ENCODE data around the gene SAT2.
A peak's percentile ranks its signal among the peaks of the same experiment; 100 is the strongest.

SAT2 gene

GRCh38 chr17:7590743-7591142, 36.9 kb downstream of the SAT2 start:
- no peak for DNase-seq (ENCODE audit: low spot score)

- DNase-seq (ENCODE audit: low spot score), result no peak
Observed at GRCh38 chr17:7589891-7590691, 37.5 kb downstream of the SAT2 start, which contains the start of gene SOX15. Gene SOX15, minus strand, starts transcription at chr17:7590094. Its CDS starts 418 bp downstream, at chr17:7589676.

DNA sequence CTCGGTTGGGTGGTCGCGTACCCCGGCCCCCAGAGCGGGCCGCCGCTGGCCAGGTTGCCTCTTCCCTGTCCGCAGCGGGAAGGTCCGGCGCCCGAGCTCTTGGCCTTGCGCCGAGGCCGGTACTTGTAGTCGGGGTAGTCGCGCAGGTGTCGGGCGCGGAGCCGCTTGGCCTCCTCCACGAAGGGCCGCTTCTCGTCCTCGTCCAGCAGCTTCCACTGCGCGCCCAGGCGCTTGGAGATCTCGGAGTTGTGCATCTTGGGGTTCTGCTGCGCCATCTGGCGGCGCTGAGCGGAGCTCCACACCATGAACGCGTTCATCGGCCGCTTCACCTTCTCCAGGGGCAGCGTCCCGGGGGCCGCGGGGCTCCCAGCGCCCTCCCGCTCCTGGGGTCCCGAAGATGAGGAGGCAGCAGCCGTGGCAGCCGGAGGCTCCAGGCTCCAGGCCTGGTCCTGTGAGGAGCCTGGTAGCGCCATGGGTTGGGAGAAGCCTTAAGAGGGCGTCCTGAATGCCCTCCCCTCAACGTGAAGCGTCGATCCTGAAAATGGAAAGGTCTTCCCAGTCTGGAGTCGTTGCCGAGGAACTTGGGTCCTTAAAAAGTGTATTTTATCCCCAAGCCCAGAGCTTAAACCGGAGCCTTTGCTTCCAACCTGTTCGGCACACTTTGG, 38.3 kb downstream of the SAT2 start:
- no peak for DNase-seq (ENCODE audit: low spot score)

DNA sequence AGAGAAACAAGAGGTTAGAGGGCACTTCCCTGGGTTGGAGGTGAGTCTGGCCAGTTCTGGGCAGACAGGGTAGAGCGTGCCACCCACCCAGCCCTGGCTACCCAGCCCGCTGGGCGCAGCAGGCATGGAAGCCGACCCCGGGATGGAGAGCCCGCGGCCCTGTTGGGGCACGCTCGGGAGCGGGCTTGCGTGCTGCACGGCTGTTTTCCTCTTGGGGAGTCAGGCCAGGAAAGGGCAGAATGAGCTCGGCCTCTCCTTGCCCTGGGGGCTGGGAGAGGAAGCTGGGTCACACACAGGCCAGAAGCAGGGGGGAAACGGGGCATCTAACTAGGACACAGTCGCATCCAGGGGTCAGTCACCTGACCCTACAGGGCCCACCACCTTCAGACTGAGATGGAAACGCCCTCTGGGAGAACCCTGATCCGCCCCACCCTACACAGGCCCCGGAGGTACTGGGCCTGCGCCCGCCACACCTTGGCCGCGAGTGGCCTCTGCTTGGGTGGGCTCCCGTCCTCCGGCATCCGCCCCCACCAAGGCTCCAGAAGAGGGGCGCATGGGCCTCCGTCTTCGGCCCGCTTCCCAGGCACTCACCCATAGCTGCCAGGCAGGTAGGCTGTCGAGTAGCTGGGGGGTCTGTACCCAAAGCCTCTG, 38.9 kb downstream of the SAT2 start:
- no peak for DNase-seq (ENCODE audit: low spot score)

GRCh38 chr17:7587420-7588151, 40.0 kb downstream of the SAT2 start:
- DNase-seq (ENCODE audit: low spot score), result no peak

- DNase-seq (ENCODE audit: low spot score), result no peak
Observed at GRCh38 chr17:7586673-7587419, 40.8 kb downstream of the SAT2 start.

- DNase-seq (ENCODE audit: low spot score), result peak; percentile 86
Observed at GRCh38 chr17:7583253-7584109, 44.1 kb downstream of the SAT2 start, which contains the start of gene MPDU1. Gene MPDU1, plus strand, starts transcription at chr17:7583852. Its CDS starts 11 bp downstream, at chr17:7583863.

DNA sequence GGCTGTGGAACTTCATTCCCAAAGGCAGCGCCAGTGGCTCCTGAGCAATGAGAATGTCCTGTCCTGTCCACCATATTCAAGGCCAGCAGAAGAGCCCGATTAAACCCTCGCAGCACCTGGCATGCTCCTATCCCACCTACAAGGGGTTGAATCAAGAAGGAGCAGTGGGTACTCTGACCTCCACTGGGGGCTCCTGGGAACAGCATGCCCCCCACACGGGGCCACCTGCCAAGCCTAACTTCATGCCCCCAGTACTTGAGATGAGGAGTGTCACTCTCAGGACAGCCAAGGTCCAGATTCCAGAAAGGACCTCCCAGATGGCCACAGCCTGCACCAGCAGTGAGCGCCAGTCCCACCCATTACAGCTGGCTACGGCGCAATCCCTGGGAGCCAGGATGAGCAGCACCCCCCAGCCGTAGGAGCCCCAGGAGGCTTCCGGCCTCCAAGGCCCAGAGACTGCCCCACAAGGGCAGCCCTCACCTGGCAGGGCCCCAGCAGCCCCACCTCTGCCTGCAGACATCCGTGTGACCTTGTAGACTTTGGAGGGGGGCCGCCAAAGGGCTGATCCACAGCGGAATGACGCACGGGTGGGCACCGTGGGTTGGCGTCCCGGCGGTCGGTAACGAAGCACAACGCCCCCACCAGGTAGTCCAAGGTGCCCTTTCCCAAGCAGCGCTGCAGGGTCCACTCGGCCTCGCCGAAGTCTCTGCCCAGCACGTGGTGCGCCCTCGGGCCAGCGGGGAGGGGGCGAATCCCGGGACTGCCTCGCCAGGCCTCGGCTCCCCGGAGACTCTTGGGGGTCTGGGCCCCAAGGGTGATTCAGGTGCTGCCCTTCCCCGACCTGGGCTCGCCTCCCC, 45.0 kb downstream of the SAT2 start:
- DNase-seq (ENCODE audit: low spot score), result no peak

- no peak for DNase-seq (ENCODE audit: low spot score)
Observed at GRCh38 chr17:7580604-7581575, 46.7 kb downstream of the SAT2 start.

DNA sequence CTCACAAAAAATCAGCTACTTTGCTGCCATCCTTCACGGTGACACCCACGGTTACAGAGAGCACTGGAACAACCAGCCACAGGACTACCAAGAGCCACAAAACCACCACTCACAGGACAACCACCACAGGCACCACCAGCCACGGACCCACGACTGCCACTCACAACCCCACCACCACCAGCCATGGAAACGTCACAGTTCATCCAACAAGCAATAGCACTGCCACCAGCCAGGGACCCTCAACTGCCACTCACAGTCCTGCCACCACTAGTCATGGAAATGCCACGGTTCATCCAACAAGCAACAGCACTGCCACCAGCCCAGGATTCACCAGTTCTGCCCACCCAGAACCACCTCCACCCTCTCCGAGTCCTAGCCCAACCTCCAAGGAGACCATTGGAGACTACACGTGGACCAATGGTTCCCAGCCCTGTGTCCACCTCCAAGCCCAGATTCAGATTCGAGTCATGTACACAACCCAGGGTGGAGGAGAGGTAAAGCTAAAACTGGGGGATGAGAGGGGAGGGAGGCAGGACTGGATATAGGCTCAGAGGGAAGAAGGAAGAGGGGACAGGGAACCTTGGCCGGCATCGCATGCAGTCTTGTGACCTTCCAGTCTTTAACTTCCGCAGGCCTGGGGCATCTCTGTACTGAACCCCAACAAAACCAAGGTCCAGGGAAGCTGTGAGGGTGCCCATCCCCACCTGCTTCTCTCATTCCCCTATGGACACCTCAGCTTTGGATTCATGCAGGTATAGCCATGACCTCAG, 47.6 kb downstream of the SAT2 start:
- DNase-seq (ENCODE audit: low spot score), result no peak

- peak; percentile 87 for DNase-seq (ENCODE audit: low spot score)
Observed at GRCh38 chr17:7579001-7579833, 48.4 kb downstream of the SAT2 start, which contains the start of gene CD68. Gene CD68, plus strand, starts transcription at chr17:7579638. Its CDS starts 40 bp downstream, at chr17:7579678.

GRCh38 chr17:7577327-7578199, 50.1 kb downstream of the SAT2 start:
- DNase-seq (ENCODE audit: low spot score), result no peak

DNA sequence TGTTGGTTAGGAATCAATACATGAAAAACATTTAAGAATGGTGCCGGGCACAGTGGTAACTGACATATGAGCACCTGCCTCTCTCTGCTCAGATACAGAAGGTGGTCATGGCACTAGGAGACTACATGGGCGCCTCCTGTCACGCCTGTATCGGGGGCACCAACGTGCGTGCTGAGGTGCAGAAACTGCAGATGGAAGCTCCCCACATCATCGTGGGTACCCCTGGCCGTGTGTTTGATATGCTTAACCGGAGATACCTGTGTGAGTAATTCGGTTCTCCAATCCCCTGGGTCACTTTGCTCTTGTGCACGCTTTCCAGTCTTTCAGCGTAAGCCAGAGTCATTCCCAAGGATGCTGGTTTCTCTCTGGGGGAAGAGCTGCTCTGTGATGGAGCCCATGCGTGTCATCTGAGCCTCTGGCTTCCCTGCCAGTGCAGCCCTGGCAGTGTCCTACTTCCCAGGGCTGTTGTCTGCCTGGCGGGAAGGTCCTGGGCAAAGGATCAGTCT, 51.1 kb downstream of the SAT2 start:
- DNase-seq (ENCODE audit: low spot score), result no peak

All from NAMALWA (cell line).